NCI-H1105 treated with DMSO at 0.1 percent for 48 hours (cell line): ENCODE measurements around the gene CADM1.

Experiments
- DNase-seq: peaks from one replicate; lab custom pipeline; 2025; lab: John Stamatoyannopoulos, UW

Gene CADM1

DNA sequence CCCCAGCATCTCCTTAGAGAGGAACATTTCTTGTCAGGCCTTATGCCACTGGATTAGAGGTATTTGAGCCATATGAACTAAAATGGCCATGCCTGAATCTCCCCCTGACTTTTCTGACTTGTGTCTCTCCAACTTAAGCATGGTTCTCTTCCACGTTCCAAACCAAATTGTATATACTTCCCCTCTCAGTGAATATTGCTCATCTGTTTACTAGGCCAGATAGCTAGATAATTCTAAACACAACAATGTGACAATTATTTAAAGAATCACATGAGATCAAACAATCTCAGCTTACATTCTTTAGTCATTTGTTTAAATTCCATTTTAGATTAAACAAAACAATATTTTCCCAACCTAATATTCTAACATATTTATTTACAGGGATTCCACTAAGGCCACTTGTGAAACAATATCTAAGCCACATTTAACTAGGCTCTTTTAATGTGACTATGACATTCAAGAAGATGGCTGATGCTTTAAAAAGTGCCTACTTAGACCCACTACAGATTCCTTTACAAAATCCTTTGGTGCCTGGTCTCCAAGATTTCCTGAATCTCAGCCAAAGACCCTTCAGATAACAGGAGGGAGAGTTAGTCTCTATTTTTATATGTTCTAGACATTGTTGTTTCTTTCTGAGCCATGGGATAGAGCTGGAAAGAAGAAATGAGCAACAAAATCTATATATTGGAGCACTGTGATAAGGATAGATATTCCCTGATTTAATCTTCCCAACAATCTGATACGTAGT, 105.7 kb downstream of the CADM1 start:
- no peak for DNase-seq

DNA sequence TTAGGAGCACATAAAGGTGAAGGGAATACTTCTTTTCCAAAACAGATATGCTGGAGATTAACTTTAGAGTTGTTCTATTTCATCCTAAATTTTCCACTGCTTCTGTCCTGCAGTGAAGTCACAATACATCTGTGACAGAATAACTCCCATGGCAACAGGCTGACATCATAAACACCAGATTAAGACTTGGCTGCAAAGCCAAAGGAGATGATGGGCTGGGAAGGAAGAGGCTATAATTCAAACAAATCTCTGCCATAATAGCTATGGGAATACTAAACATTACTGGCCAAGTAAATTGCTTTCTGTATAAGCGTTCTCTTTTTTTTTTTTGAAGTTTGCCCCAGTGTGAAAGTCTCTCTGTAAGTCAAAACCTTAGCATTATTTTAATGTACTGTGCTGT, 107.7 kb downstream of the CADM1 start:
- no peak for DNase-seq

DNA sequence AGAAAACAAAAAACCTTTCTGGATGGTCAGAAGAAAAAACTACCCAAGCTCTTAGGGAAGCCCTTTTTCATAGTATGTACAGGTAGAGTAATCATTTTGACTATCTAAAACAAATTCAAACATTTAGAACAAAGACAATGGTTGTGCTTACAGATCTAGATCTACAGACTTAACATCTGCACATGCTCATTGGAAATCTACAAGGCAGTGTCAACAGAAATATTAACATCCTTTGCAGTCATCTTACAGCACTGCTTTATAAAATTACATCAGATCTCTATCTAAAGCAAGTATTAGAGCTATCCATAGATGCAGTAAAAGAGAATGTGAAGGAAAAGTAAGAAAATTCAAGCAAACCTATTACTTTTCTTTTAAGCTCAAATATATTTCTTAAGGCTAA, 110.3 kb downstream of the CADM1 start:
- no peak for DNase-seq

DNA sequence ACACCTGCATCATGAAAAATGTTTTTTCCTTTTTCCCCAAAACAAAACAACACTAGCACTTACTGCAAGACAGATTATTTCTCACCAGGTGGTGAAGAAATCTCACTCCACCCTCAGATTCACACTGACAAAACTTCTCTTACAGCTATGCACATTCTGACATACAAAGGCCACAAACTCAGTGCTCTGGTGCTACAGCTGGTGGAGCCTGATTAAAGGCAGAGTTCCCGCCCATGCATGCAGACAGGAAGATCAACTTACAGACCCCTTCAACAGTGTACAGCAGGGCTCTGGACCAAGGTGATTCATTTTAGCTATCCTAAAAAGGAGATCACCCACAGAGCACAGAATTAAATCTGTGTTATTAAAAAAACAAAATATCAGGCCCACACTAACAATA, 112.6 kb downstream of the CADM1 start:
- DNase-seq, result peak; percentile 31

DNA sequence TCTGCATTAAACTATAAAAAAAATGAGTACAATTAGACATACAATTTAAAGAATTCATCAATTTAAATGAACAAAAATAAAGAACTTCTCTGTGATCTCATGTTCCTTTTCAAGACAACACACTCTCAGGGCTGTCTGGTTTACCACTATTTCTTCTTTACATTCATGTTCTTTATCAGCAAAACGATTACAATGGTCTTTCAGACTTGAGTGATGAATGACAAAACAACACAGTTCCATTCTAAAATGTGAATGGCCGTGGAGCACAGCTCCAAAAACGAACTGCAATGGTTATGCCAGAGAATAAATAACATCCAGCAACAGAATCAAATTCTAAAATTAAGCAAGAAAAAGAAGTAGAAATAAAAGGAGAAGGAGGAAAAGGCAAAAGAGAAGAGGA, 113.1 kb downstream of the CADM1 start:
- no peak for DNase-seq

DNA sequence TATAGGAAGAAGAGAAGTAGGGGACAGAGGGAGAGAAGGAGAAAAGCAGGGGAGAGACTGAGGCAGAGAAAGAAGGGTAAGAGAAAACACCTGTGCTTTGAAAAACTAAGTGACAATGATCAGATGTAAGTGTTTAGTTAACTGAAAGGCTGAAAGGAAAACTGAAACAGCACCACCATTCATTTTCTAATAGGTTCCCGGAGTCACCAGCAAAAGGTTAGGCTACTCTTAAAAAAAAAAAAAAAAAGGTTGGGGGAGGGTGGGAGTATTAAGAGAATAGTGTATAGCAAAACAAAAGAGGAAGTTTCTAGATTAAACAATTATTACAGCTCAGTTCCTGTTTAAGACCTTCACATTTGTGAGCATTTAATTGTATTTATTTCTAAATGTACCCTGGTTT, 113.8 kb downstream of the CADM1 start:
- DNase-seq, result no peak

DNA sequence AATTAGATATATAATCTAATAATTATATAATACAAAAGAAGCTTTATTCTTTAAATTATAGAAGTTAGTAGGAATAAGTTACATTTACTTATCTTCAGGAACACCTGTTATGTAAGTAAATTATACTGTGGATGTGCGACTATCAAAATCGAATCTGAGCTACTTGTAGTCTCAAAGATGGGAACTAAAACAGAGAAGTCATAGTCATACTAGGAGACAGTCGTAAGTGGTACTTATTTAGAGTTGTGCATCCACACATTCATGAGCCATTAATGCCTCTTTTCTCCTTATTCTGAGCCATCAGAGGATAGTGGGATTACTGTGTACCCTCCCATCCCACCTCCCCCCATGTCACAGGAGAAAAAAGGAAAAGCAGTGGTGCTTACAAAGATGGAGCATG, 114.4 kb downstream of the CADM1 start:
- no peak for DNase-seq

DNA sequence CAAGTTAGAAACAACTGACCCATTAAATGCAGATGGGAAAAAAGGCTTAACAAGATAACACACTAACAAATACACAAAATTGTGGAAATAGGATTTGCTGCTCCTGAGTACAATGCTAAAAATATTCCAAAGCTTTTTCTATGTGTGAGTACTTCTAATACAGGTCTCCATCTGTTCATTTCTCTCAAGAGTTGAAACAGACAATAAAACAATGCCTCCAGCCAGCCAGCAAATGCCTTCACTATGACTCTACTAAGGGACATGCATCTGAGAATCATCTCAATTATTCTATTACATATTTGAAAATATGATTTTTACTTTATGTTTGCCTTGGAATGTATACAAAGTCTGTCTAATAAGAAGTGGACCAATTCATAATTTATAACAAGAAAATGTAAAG, 119.0 kb downstream of the CADM1 start:
- DNase-seq, result no peak

DNA sequence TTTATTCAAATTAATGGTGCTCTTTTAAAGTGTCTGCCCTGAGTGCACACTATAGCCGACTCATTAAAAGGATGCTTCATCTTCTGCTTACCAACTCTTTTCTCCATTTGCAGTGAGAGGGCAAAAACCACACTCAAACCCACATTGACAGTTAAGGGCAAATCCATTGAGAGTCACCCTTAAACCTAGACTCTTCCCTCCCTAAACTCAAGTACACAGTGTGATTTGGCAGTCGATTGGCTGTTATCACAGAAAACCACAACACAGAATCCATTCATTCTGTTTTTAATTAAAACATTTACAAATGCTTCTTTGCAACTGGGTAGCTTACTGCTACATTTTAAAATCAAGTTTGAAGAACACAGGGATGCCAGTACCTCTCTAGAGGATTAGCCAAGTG, 120.0 kb downstream of the CADM1 start:
- DNase-seq, result no peak

DNA sequence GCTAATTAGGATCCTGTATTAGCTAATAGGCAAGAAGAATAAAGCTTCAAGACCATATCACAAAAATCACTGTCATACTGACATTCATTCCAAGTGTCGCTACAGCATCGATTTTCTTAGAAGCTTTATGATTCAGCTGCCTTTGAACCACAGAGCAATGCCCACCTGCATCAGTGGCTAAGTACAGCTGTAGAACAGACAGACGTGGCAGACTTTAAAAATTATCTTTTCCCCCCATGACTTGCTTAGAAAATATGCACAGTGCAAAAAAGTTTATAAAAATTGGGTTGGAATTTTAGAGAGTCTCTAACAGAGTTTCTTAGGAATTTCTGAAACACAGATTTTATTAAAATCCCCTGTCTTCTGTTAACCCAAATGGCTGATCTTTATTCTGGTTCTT, 120.8 kb downstream of the CADM1 start:
- no peak for DNase-seq

DNA sequence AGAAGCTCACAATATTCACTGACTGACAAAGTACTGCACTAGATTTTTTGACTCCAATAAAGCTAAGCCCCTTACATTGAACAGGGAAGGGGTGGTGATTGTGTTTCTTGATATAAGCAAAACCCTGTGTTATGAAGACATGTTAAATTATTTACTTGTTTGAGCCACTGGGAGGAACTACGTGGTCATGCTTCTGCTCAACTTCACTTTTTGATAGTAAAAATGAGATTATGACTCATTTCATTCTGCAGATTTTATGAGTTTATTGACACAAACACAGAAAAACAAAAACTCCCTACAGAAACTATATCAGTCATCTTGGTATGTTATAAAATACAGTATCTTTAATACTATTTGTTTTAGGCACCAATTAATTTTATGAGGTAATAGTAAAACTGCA, 124.7 kb downstream of the CADM1 start:
- DNase-seq, result no peak

DNA sequence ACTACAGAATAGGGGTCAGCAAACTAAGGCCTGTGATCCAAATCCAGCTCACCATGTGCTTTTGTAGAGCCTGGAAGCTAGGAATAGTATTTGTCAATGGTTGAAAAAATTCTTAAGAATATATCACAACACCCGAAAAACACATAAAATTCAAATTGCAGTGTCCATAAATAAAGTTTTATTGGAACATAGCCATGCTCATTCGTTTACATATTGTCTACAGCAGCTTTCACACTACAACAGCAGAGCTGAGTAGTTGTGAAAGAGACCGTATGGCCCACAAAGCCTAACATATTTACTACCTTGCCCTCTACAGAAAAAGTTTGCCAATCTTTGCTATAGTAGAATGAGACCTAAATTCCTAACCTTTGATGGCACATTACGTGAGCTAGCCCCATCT, 125.7 kb downstream of the CADM1 start:
- no peak for DNase-seq

DNA sequence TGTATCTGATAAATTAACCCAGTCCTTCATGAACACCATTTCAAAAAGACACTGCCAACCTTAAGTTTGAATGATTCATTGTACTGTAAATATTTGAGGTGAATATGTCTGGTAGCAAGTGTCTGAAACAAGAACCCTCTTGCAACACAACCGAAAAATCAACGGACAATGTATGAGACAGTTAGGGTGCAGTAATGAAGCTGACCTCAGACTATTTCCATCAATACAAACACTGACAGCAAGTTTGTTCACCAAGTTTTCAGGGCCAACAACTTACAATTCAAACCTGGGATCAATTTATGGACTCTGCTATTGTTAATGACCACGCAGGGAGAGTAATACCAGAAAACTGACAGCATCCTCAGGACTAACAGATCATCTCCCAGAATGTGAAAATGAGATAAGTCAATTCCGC, 126.3 kb downstream of the CADM1 start:
- DNase-seq, result no peak

DNA sequence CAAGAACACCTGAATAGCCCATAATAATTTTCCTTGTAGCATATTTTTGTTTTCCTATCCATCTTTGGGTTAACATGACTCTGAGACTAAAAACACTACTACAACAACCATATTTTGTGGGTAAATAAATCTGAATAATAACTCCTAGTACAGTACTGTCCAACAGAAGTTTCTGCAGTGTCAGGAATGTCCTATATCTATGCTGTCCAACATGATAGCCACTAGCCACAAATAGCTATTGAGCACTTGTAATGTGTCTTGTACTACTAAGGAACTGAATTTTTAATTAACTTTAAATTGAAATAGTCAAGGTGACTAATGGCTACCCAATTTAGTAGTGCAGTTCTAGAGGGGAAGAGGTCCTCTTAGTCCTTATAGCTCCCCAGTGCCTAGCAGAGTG, 135.6 kb downstream of the CADM1 start:
- DNase-seq, result no peak

DNA sequence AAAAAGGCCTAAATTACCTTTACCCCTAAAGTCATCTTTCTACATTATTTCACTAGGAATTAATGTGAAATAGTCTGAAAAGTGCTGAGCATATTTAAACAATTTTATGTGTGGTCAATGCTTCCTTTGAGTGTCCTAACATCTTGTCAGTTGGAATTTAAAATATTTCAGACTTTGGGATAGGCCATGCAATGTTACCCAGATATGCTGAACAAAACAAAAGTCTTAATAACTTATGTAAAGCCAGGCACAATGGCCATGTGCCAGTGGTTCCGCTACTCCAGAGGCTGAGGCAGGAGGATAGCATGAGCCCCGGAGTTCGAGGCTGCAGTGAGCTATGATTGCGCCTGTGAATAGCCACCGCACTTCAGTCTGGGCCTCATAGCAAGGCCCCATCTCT, 137.4 kb downstream of the CADM1 start:
- no peak for DNase-seq

DNA sequence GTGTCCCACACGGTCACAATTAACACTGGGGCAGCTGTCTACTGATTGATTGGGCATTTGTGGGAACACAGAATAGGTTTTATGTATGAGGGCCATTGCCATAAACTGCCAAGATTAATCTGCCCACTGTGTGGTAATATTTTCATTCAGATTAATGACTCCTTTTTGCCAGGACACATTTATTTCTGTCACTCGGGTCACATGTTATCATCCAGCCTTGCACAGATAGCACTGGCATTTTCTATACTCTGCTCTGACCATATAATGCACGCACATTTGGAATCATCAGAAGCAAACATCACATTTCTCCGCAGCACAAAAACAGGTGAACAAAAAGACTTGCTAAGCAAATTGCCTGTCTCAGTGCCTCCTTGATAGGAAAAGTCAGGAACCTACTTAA, 138.3 kb downstream of the CADM1 start:
- no peak for DNase-seq

DNA sequence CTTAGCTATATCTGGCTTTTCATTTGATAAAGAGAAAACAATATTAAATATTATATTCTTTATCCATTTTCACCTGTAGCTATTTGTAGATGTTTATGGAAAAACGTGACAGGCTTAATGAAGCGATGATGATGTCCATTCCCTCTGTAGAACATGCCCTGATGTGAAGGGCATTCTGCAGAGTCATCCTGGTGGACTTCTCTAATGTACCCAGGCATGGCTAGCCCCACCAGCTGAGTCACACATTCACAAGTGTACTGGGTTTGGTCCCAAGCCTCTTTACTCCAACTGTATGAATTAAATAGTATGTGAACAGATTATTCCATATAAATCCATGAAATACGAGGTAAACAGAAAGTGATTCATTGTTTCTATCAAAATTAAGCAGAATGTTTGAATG, 139.3 kb downstream of the CADM1 start:
- DNase-seq, result no peak

DNA sequence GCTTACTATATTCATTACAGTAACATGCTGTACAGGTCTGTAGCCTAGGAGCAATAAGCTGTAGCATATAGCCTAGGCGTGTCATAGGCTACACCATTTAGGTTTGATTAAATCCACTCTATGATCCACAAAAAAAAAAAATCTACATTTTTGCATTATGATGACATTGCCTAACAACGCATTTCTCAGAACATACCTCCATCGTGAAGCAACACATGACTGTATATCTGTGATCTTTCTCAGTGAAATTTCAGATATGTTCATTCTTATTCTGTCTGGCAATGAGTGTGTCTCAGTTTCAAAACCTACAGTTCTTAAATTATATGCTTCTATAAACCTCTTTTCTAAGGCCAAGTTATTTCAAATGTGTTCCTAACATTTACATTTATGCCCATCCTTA, 140.3 kb downstream of the CADM1 start:
- DNase-seq, result no peak

DNA sequence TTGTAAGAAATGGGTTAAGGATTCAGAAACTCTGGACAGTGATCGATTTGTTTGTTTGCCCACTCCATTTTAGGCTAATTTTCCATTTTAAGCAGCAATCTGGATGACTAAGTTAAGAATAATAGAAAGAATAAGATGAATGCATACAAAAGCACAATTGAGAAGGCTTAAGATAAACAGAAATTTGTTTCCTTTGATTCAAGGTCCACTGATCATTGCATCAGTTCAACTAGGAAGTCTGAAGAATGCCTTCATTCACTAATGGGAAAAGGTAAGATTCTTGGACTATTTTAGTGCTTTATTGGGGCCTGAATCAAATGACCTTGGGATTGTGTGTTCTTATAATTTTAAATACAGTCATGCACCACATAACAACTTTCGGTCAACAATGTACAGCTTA, 140.8 kb downstream of the CADM1 start:
- DNase-seq, result no peak

DNA sequence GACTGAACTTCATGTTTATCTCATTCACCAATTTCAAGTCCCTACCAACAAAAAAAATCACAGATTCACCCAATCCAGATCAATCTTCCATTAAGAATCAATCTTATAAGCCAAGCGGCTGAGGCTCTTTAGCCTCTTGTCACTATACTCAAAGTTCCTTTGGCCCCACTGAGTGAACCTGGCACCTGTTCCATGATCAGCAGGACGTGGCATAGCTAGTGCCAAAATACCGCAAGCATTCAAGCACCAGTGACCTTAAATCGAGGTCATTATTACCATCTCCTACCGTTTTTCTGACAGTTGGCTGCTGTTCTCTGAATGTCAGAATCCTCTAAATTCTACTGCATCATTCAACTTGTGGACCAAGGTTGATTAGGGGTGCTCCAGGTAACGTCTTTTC, 141.2 kb downstream of the CADM1 start:
- DNase-seq, result no peak

DNA sequence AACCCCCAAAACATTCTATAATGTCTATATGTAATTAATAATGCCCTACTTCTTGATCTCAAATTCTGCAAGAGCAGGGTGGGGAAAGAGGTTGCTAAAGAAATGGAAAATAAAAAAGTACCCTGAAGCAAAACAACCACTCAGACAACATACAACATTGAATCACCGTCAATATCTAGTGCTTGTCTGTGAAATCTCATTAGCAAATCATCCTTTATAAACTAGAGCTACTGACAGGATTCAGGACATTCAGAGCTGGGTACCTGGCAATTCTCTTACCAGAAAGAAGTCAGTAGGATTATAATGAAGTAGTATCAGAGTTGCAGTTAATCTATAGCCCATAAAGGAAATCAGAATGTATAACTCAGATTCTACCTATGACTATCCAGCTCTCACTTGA, 143.2 kb downstream of the CADM1 start:
- DNase-seq, result no peak

DNA sequence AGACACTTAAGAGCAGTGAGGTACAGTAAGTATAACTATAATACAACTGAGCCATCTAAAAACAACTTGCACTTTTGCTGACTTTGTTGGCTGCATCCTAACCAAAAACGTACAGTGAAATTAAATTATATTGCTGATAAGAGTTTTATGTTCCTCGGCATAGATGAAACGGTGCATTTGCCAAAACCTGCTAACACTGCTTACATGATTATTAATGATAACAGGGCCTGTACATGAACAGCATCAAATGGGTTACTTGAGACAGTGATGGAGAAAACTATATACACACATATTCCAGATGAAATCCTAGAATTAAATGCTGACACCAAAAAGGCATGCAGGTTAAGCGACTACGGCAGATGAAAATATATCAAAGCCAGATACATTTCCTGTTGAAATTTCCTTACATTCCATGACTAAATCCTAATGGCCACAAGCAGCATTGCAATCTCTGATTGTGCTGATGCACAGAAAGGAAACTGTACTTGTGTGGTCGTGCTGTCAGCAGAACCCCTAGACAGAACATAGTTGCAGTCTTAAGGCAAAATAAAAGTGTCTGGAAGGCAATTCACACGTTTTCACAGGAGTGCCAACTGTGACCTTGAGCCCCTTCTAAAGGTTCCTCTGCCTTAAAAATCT, 143.9 kb downstream of the CADM1 start:
- DNase-seq, result no peak

DNA sequence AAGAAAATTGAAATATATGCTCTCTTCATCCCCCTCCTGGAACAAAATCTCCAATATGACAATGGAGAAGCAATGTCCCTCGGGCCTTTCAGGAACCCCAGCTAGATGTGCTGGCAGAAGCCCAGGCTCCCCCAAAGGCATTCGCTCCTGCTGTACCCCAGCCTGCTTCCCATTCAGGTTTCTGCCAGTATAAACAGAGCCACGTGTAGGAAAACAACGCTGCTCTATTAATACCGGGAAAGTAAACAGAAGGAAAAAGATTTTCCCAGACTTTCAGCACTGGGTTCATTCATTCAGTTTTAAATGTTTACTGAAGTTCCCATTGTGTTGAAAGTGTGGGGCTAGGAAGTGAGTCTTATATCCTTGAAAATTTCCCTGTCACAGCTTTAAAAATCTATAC, 147.1 kb downstream of the CADM1 start:
- DNase-seq, result no peak

DNA sequence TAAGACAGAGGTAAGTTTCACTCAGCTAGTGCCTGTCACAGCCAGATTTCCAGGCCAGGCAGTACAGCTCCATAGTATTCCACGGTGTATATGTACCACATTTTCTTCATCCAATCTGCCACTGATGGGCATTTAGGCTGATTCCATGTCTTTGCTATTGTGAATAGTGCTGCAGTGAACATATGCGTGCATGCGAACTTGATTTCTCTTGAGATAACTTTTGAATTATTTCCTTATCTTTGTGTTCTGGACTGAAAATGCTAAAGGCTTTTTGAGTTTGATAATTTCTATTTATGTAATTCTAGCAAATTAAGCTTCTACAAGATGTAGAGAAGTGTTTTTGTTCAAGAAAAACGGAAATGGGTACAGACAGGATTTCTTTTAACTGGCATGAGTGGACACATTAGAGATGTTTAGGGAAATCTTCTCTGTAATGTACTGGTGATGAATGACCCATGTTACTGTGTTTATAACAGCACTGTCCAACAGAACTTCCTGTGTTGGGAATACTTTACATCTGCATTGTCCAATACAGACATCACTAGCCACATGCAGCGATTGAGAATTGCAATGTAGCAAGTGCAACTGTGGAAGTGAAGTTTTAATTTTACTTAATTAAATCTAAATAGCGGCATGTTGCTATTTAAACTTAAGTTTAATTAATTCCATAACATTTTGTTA, 151.3 kb downstream of the CADM1 start:
- no peak for DNase-seq
